NB4 (cell line): ENCODE results near the gene ITPR2.

Experiments
- POLR2A ChIP-seq: IDR thresholded peaks from 2 replicates; pipeline ENCODE4 v1.6.1; 2011; ENCODE audit warnings: mild to moderate bottlenecking; ENCODE audit not compliant: insufficient read length; ENCODE audit errors: extremely low read depth
- TF ChIP-seq, protein P1 (sequence below): IDR thresholded peaks from one replicate; pipeline ENCODE4 v1.5.1; 2012; ENCODE audit warnings: low read depth, low read length

- TF ChIP-seq, protein P1, sequence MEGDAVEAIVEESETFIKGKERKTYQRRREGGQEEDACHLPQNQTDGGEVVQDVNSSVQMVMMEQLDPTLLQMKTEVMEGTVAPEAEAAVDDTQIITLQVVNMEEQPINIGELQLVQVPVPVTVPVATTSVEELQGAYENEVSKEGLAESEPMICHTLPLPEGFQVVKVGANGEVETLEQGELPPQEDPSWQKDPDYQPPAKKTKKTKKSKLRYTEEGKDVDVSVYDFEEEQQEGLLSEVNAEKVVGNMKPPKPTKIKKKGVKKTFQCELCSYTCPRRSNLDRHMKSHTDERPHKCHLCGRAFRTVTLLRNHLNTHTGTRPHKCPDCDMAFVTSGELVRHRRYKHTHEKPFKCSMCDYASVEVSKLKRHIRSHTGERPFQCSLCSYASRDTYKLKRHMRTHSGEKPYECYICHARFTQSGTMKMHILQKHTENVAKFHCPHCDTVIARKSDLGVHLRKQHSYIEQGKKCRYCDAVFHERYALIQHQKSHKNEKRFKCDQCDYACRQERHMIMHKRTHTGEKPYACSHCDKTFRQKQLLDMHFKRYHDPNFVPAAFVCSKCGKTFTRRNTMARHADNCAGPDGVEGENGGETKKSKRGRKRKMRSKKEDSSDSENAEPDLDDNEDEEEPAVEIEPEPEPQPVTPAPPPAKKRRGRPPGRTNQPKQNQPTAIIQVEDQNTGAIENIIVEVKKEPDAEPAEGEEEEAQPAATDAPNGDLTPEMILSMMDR, result no peak
- TF ChIP-seq POLR2A, result no peak
These were observed 98.3 kb downstream of the ITPR2 start for GRCh38 chr12:26734510-26735248.
